CD4-positive, alpha-beta T cell treated with Interleukin-12 subunit alpha and Interleukin-12 subunit beta, for 1 hour (primary cell): ENCODE measurements around the gene CACNB2.

ENCODE experiments used
- DNase-seq: peaks from one replicate; pipeline ENCODE4 v3.0.0-alpha.2; 2020

Gene CACNB2

DNA sequence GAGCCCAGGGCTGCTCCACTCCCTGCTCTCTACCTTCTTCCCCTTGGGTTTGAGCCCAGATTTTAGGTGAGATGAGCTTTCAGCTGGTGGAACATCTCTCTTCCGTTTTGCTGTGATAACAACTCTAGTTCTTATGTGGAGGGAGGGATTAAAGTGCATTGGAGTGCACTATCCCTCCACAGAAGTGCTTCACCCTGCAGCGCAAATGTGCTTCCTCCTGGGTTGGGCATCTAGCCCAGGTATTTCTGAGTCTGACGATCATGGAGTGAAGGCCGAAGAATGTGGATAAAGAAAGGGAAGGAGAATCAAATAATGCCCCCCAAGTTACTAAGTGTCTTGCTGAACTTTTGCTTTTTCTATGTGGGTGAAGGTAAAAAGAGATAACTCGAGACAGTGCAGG, 157.4 kb downstream of the CACNB2 start:
- no peak for DNase-seq

DNA sequence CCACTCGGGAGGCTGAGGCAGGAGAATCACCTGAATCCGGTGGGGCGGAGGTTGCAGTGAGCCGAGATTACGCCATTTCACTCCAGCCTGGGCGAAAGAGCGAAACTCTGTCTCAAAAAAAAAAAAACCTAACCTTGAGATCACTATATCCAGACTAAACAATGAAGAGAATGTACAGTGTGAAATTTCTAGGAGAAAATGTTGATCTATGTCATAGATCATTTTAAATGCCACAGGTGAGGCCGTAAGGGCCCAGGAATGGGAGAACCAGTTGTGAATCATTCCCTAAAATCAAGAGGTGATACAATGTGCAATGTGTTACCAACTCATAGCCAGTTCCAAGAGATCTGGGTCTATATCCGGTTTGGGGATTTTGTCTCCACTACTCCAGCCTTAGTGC, 158.0 kb downstream of the CACNB2 start:
- DNase-seq, result no peak

GRCh38 chr10:18303851-18304801, 163.9 kb downstream of the CACNB2 start:
- no peak for DNase-seq

DNA sequence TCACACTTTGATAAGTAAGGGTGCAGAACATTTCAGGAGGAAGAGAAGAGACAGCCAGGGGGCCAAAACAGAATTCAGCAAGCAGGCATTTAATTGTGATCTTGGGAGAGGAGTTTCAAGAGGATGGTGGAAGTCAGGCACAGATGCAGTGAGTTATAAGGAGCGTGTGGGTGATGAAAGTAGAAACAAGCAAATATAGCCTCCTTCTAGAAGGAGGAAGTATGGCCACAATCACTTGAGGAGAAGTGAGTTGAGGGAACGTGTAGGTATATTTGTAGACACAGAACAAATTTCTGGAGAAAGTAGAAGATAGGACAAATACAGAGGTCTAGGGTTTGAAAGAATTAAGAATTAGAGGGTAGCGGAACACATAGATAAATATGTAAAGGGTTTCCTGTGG, 165.8 kb downstream of the CACNB2 start:
- no peak for DNase-seq

DNA sequence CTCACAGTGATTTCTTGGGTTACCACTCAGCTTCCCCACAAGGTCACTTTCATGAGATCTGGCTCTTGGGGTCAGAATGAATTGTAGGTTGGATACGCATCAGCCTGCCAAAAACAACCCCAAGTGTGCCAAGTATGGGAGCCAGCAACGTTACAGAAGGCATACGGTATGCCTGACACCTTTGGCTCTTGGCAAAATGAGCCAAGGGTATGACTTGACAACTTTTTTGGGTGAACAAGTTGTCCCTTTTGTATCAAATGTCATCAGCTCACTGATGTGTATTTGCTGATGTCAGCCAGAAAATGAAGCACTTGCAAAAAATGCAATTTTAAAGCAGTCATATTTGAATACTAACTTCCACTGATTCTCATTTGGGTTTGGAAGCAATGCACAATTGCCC, 168.4 kb downstream of the CACNB2 start:
- DNase-seq, result no peak

DNA sequence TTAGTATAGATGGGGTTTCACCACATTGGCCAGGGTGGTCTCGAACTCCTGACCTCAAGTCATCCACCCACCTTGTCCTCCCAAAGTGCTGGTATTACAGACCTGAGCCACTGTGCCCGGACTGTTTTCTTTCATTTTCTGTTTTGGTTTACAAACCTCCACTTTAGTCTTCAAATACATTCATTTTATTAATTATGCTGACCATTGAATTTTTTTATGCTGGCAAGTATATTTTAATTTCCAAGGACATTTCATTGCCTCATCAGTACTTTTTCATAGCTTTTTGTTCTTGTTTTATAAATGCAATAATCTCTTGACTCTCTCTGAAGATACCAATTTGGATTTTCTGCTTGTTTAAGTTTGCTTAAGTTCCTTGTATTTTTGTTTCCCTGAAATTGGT, 170.5 kb downstream of the CACNB2 start:
- DNase-seq, result no peak

- DNase-seq, result no peak
These were observed 172.3 kb downstream of the CACNB2 start for GRCh38 chr10:18312374-18313139.

DNA sequence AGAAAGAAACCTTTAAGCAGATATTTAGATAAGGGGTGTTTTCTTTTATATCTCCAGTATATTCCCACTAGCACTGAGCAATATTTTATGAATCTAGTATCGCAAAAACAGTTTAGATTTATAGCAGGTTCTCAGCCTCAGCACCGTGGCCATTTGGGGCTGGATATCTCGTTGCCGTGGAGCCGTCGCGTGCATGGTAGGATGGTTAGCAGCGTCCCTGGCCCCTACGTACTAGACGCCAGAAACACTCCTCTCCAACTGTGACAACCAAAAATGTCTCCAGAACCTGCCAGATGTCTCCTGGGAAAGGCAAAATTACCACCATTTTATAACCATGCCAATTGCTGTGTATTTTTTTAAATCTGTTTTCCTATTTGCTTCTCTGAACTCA, 172.9 kb downstream of the CACNB2 start:
- no peak for DNase-seq

DNA sequence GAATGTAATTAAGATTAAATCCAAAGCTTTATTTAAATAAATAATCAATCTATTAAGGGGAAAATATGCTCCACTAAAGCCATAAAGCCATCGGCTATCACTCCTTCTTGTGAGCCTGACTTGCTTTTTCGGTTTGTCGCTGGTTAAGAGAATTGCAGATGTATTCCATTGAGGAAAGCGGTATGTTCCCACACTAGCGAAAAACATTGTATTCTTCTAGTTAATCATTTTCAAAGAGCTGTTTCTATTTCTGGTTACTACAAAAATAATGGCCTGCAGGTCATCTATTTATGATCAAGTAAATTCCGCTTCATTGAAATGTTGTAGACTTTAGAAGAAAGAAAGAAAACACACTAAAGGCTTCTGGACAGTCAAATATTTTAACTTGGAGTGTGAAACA, 173.4 kb downstream of the CACNB2 start:
- no peak for DNase-seq

GRCh38 chr10:18319628-18320027, 179.4 kb downstream of the CACNB2 start:
- no peak for DNase-seq

DNA sequence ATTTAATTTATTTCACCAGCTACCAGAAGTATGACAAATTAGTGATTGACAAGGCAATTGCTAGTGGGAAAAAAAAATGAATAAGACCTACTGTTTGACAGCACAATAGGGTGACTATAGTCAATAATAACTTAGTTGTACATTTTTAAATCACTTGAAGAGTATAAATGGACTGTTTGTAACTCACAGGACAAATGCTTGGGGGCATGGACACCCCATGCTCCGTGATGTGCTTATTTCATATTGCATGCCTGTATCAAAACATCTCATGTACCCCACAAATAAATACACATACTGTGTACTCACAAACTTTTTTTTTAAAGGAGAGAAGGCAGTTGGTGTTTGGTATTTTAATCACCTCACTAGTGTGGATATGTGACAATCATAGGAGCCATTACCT, 181.1 kb downstream of the CACNB2 start:
- no peak for DNase-seq

DNA sequence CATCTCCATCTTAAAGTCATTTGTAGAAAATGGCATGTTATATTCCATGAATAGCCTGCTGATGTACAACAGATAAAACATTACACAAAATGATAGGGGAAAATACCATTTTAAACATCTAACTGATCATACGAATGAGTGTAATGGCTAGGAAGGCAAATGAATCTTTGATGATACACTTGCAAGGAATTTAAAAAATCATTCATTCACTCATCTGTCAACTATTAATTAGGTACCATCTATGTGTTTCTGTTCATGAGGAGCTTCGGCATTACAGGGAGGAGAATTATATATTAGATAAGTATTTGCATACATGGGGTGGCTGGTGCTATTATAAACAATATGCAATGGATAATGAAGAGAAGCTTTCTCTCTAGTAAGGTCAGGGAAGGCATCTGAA, 183.7 kb downstream of the CACNB2 start:
- no peak for DNase-seq

DNA sequence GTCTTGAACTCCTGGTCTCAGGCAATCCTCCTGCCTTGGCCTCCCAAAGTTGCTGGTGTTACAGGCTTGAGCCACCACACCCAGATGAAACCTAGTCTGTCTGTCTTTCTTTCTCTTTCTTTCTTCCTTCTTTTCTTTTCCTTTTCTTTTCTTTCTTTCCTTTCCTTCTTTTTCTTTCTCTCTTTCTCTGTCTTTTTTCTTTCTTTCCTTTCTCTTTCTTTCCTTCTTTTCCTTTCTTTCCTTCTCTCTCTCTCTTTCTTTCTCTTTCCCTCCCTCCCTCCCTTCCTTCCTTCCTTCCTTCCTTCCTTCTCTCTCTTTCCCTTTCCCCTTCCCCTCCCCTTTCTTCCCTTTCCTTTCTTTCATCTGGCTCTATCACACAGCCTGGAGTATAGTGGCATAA, 185.2 kb downstream of the CACNB2 start:
- DNase-seq, result no peak

DNA sequence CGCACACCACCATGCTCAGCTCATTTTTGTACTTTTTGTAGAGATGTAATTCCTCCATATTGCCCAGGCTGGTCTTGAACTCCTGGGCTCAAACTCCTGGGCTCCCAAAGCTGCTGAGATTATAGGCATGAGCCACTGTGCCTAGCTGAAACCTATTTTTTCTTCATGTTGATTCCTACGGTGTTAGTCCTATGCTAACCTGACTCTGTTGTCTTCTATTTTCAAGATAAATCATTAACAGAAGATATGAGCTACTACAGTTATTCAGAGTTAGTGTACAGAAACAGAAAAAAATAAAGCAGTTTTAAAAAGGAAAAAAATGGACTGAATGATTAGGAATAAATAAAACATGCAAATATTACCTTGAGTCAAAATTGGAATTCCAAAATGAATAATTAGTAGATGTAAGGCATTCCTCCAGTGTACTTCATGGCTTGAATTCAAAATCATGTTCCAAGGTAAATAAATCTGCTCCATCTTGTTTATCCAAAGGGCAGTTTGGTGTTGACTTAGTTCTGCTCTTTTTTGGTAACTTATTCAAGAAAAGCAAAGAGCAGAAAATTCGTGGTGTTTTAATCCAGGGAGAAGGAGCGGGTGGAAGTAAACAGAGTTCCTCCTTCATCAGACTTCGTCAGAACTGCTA, 185.8 kb downstream of the CACNB2 start:
- no peak for DNase-seq

DNA sequence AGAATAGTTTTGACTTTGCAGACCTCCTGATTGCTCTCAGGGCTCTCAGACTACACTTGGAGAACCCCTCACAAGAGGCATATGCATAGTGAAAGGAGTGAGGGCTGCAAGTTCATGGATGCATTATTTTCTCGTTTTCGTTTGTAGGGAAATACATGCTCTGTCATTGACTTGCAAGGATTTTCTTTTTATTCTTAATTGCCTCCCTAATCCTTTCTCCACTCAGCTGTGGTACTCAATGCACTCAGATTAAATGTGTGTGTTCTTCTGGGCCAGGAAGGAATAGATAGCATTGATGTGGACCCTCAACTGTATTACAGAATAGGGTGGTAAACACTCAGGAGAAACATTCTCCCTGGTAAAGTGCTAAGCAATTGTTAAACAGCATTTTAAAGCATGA, 188.7 kb downstream of the CACNB2 start:
- DNase-seq, result no peak

DNA sequence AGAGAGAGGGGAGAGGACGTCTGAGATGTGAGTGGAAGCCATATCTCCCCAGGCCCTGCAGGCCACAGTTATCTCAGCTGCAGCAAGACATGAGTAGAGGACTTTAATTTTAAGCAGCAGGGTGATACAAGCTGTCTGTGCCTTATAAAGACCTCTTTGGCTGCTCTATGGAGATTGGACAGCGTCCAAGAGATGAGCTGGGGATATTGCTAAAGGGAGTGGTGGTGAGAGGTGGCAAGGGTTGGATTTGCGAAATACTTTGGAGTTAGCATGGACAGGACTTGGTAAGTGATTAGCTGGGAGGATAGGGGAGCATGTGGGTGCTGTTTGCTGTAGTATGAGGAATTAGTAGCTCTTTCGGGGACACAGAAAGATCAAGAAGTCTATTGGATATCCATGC, 191.8 kb downstream of the CACNB2 start:
- DNase-seq, result no peak

DNA sequence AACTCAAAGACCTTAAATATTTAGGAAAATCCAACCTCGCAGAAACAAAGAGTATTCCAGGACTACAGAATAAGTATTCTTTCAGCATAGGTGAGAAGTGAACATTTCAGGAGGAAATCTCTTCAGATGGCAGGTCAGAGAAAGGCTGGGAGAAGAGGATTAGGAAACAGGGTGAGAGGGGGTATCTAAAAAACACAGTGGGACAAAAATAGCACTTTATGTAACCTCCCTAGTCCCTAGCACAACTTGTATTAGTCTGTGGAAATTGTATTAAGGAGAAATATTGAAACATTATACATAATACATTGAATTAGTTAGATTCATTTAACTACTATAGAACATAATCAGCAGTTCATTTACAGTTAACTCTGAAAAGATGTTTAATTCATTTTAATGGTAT, 192.3 kb downstream of the CACNB2 start:
- no peak for DNase-seq

GRCh38 chr10:18333621-18334020, 193.4 kb downstream of the CACNB2 start:
- no peak for DNase-seq

DNA sequence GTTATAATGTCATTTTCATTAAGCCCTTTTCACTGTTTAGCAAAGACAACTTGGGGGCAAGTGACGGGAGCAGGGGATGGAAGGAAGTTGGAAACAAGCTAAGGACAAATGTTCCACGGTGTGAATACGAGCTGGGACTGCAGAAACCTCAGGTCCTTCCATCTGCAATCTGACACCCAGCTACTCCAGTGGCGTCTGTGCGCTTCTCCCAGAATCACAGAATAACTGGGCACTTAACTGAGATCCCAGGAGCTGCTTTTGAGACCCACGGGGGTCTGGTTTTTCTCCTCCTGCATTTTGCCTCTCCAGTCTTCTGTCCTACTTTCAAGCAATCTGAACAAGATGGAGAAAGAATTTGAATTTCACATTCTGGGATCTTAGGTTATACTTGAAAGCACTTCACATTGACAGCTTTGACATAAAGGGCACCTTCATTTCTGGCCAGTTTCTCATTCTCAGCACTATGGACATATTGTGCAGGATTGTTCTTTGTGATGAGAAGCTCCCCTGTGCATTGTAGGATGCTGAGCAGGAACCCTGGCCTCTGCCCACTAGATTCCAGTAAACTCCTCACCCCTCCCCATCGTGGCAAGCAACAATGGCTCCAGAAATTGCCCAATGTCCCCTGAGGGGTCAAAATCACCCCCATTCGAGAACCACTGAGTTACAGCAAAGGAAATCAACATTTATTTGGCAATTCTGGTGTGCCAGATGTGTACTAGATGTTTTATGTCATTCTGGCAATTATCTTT, 194.1 kb downstream of the CACNB2 start:
- DNase-seq, result no peak

GRCh38 chr10:18340496-18341051, 200.3 kb downstream of the CACNB2 start:
- no peak for DNase-seq

GRCh38 chr10:18341055-18341454, 200.8 kb downstream of the CACNB2 start:
- DNase-seq, result no peak

DNA sequence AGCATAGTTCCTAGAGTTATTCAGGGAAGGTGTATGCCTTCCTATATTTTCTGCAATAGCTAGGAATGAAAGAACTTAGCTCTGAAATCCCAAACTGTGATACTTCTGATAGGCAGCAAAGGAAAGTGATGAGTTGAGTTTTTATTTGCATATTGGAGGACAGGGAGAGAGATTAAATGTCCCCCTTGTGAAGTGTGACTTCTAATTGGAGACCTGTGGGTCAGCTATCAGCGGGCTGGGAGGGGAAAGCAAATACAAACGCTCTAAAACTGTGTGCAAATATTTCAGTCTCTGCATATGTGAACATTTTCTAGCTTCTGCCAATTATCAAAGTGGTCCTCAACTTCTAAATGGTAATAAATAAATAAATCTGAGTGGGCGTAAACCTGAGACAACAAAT, 203.3 kb downstream of the CACNB2 start:
- no peak for DNase-seq

GRCh38 chr10:18345308-18345707, 205.1 kb downstream of the CACNB2 start:
- DNase-seq, result no peak
